ENCODE measurements around the gene HSPB9.
"Not testable (repeated sequence)": the region's sequence is repeated elsewhere in the genome, so short reads cannot be mapped to it uniquely, and the experiment has no call there.

HSPB9 gene

GRCh38 chr17:42143138-42143537 is 20.5 kb downstream of the HSPB9 start:
- not testable (repeated sequence) for DNase-seq (ENCODE audit: low read depth)

- no peak for DNase-seq (ENCODE audit: low read depth)
These were observed 24.5 kb downstream of the HSPB9 start for GRCh38 chr17:42146911-42147607.

GRCh38 chr17:42153919-42154742 is 31.5 kb downstream of the HSPB9 start:
- no peak for DNase-seq (ENCODE audit: low read depth)

GRCh38 chr17:42155614-42156045 is 33.0 kb downstream of the HSPB9 start:
- DNase-seq (ENCODE audit: low read depth): no peak

GRCh38 chr17:42159796-42160530 is 37.4 kb downstream of the HSPB9 start:
- no peak for DNase-seq (ENCODE audit: low read depth)

GRCh38 chr17:42160531-42160910 is 37.9 kb downstream of the HSPB9 start:
- DNase-seq (ENCODE audit: low read depth): no peak

- DNase-seq (ENCODE audit: low read depth): no peak
These were observed 40.5 kb downstream of the HSPB9 start for GRCh38 chr17:42163113-42163512.

- DNase-seq (ENCODE audit: low read depth): no peak
These were observed 41.2 kb downstream of the HSPB9 start for GRCh38 chr17:42163696-42164407.

GRCh38 chr17:42165751-42166150 is 43.1 kb downstream of the HSPB9 start:
- no peak for DNase-seq (ENCODE audit: low read depth)

GRCh38 chr17:42166196-42166763 is 43.7 kb downstream of the HSPB9 start:
- no peak for DNase-seq (ENCODE audit: low read depth)

- DNase-seq (ENCODE audit: low read depth): no peak
These were observed 45.2 kb downstream of the HSPB9 start for GRCh38 chr17:42167807-42168206.

GRCh38 chr17:42169351-42169750 is 46.7 kb downstream of the HSPB9 start:
- DNase-seq (ENCODE audit: low read depth): no peak

GRCh38 chr17:42171831-42172230 is 49.2 kb downstream of the HSPB9 start:
- no peak for DNase-seq (ENCODE audit: low read depth)
